Stimulated activated CD8-positive, alpha-beta memory T cell treated with anti-CD3 and anti-CD28 coated beads, Interleukin-4, amount 100 ng/mL, for 48 hours (primary cell): ENCODE results near the gene ADAD1.
"Not testable (repeated sequence)": the region's sequence is repeated elsewhere in the genome, so short reads cannot be mapped to it uniquely, and the experiment has no call there.

ENCODE experiments used
- DNase-seq: peaks from one replicate; pipeline ENCODE4 v3.0.0-alpha.2; 2020

ADAD1 gene

GRCh38 chr4:122378711-122379110, at the start of gene ADAD1:
Gene ADAD1, plus strand, starts transcription at chr4:122379011. Its CDS starts 1,059 bp downstream, at chr4:122380070.
- no peak for DNase-seq

- no peak for DNase-seq
Measured at GRCh38 chr4:122329876-122330565, 48.8 kb upstream of the ADAD1 start.

DNA sequence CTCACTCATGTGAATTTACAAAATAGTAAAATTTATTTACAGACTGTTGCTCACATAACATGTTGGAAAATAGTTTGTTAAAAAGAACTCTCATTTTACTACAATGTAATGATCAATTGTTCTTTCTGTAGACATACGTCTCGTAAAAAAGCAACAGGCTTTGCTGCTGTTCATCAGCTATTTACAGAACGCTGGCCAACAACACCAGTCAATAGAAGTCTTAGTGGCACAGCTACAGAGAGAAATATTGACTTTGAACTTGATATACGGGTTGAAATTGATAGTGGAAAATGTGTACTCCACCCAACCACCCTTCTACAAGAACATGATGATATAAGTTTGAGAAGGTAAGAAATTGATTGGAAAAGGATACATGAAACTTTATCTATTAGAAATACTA, 47.6 kb upstream of the ADAD1 start:
- no peak for DNase-seq

GRCh38 chr4:122334828-122335227, 44.0 kb upstream of the ADAD1 start:
- no peak for DNase-seq

- DNase-seq = no peak
Measured at GRCh38 chr4:122341886-122342285, 36.9 kb upstream of the ADAD1 start.

GRCh38 chr4:122346036-122346435, 32.8 kb upstream of the ADAD1 start:
- no peak for DNase-seq

- no peak for DNase-seq
Measured at GRCh38 chr4:122346503-122346902, 32.3 kb upstream of the ADAD1 start.

GRCh38 chr4:122356317-122356808, 22.4 kb upstream of the ADAD1 start:
- no peak for DNase-seq

DNA sequence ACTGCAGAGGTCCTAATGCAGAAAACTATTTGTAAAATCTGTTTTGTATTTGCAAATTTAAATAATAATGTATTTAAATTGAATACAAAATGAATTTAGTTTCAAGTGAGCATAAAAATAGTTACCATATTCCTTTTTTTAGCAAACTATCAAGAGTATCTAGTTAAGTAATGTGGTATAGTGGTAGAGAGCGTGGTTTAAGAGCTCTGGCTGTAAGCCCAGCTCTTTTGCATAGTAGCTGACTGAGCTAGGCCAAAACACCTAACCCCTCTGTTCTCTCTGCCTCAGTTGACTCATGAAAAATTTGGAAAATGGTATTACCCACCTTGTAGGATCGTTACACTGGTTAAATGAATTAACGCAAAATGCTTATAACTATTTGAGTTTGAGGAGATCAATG, 18.1 kb upstream of the ADAD1 start:
- no peak for DNase-seq

- no peak for DNase-seq
Measured at GRCh38 chr4:122364700-122365404, 14.0 kb upstream of the ADAD1 start.

- DNase-seq = not testable (repeated sequence)
Measured at GRCh38 chr4:122368786-122369185, 10.0 kb upstream of the ADAD1 start.

- no peak for DNase-seq
Measured at GRCh38 chr4:122377352-122377751, 1.5 kb upstream of the ADAD1 start.

DNA sequence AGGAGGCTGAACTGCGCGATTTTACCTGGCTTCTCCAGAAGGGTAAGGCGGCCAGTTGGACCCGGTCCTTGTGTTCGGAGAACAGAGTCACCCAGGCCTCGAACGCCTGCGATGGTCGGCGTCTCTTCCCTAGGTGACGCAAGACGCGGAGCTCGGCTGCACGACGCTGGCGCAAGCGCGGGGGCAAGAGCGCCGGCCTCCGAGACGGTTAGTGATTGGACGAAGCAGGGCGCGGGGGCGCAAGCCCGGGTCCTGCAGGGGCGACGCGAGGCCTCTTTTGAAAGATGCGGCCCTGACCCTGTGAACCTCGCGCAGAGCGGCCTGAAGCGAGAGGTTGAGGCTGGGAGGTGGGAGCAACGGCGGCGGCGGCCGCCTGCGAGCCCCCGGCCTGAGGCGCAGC, 428 bp downstream of the ADAD1 start:
- DNase-seq = no peak

DNA sequence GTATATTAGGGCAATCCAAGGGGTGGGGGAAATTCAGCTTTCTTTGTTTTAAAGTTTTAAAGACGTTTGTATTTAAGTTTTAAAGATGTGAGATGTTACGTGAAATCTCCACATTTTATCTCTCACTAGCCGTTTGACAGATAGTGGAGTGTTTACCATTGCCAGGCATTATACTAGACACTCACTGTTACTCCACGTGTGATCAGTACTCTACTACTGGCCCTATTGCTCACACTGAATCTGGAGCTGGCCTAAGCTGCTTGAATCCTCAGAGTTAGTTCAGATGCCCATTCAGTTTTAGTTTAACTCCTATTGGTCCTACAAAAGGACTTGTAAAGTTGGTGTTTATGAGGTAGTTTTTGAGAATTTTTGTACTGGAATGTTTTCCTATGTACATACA, 4.5 kb downstream of the ADAD1 start:
- DNase-seq = no peak

DNA sequence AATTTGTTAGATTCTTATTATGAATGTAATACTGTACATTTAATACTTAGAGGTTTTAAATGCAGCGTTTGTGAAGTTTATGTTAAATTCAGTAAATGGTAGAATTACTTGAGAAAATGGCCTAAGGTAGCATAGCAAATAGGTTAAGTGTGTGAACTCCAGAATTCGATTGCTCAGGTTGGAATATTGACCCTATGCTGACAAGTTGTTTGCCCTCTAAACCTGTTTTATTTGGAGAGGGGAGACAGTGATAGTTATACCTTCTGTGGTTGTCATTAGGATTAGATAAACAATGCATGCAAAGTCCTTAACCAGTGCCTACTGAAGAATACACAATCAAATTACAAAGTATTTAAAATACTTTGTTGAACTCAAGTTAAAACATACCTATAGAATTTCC, 5.4 kb downstream of the ADAD1 start:
- DNase-seq = no peak

GRCh38 chr4:122393276-122393675, 14.5 kb downstream of the ADAD1 start:
- no peak for DNase-seq

DNA sequence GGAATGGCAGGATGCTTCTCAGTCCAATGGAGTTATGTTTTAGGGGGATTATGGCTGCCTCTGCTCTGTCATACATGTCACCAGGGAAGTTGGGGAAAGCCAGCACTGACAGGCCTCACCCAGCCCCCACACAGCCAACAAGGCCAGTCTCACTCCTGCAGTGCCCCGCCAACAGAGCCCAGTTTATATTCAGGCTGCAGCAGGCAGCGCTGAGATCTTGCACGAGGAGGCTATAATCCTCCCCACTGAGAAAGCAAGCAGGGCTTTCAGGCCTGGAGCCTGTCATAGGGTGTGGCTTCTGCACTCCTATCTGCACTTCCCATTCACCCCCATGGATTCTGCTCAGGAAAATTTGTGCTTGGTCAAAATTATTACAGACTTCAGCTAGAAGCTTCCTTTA, 25.1 kb downstream of the ADAD1 start:
- no peak for DNase-seq

- no peak for DNase-seq
Measured at GRCh38 chr4:122412547-122412946, 33.7 kb downstream of the ADAD1 start.

GRCh38 chr4:122423246-122423645, 44.4 kb downstream of the ADAD1 start:
- no peak for DNase-seq

DNA sequence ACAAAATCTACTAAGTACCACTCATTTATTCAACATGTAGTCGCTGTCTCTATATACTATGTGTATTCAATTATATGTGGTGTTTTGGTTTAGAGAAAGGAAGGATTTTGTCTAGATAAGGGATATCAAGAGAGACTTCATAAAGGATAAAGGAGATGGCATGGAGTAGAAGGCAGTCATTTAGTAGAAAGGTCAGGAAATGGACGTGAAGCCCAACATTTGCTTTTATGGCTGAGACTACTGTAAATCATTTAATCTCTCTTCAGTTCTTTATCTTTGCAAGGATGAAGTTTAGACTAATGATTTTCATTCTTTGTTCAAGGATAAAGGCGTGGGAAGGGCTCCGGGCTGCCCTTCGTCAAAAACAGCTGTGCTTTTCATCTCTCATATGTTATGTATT, 52.5 kb downstream of the ADAD1 start:
- DNase-seq = no peak

GRCh38 chr4:122434285-122434684, 55.5 kb downstream of the ADAD1 start:
- DNase-seq = no peak

GRCh38 chr4:122450847-122451246, 72.0 kb downstream of the ADAD1 start:
- peak; percentile 30 for DNase-seq

DNA sequence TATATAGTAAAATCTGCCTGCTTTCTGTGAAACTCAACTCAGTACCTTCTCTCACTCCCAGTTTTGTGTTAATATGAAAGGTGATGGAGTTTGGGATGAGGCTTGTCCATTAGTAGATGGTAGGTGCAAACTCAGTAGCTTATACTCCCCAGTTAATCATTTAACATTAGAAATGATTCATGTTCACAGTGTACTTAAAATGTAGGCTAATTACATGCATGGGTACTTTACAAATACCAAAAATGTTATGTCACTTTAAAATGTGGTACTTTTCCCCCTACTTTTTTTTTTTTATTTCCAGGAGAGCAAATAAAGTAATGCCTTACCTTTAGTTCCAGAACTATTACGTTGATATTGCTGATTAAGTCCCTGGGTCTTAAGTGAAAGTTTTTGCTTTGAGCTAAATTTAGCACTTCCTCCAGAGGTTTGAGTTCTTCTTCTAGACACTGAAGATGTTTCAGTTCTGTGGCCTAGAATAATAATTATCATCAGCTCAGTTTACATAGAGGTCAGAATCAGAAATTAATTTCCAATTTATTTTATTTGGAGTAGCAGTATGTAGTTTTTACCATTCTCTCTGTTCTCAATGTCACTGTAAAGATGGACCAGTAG, 74.7 kb downstream of the ADAD1 start:
- no peak for DNase-seq
